NCI-H526 (cell line): ENCODE measurements around the gene SBF2.

ENCODE experiments used
- DNase-seq, 2 experiments: peaks; one replicate each; lab custom pipeline; 2025; lab: John Stamatoyannopoulos, UW

Gene SBF2

GRCh38 chr11:10293423-10294289 lies at the start of gene SBF2:
TSS of gene SBF2 (minus strand) at chr11:10294219. CDS start at chr11:10294069, 150 bp downstream.
- DNase-seq, result peak; percentile 36 to 94

GRCh38 chr11:10338287-10338686 lies 44.3 kb upstream of the SBF2 start:
- DNase-seq, result no peak

GRCh38 chr11:10333490-10333889 lies 39.5 kb upstream of the SBF2 start:
- DNase-seq, result no peak

GRCh38 chr11:10331548-10332289 lies 37.7 kb upstream of the SBF2 start:
- DNase-seq, result no peak

GRCh38 chr11:10329935-10330334 lies 35.9 kb upstream of the SBF2 start:
- DNase-seq, result no peak

GRCh38 chr11:10329356-10329755 lies 35.3 kb upstream of the SBF2 start:
- no peak for DNase-seq

GRCh38 chr11:10328314-10329098 lies 34.5 kb upstream of the SBF2 start:
- DNase-seq, result no peak

GRCh38 chr11:10327254-10327653 lies 33.2 kb upstream of the SBF2 start:
- DNase-seq, result no peak

GRCh38 chr11:10326012-10326964 lies 32.3 kb upstream of the SBF2 start:
- no peak for DNase-seq

GRCh38 chr11:10325277-10326011 lies 31.4 kb upstream of the SBF2 start:
- no peak for DNase-seq

- no peak for DNase-seq
Measured at GRCh38 chr11:10324474-10324873, 30.5 kb upstream of the SBF2 start.

- no peak for DNase-seq
Measured at GRCh38 chr11:10323793-10324170, 29.8 kb upstream of the SBF2 start.

GRCh38 chr11:10322830-10323792 lies 29.1 kb upstream of the SBF2 start:
- peak; percentile 53 to 79 for DNase-seq

GRCh38 chr11:10322401-10322800 lies 28.4 kb upstream of the SBF2 start:
- no peak for DNase-seq

GRCh38 chr11:10320736-10321465 lies 26.9 kb upstream of the SBF2 start:
- no peak for DNase-seq

GRCh38 chr11:10319702-10320558 lies 25.9 kb upstream of the SBF2 start:
- DNase-seq, result no peak

- DNase-seq, result peak in 1 of 2 experiments; percentile 50
Measured at GRCh38 chr11:10318527-10318802, 24.4 kb upstream of the SBF2 start.
